ENCODE results near the gene PDIA2.
A peak's percentile ranks its signal among the peaks of the same experiment; 100 is the strongest.

The PDIA2 gene

GRCh38 chr16:245105-245504 is 37.9 kb upstream of the PDIA2 start:
- H3K9me3 ChIP-seq (ENCODE audit: control extremely low read depth in 1 of 5, control insufficient read depth in 4 of 5, insufficient read depth in 2 of 5, low read depth in 1 of 5, low read length in 4 of 5): no peaks in the 10 kb centered on the region
- ChIA-PET CTCF (interaction anchor here (1.0 kb wide), 1 partner anchor 8 kb away, joined by 3 read pairs; no protein-coding TSS in a partner anchor), POLR2A (no interaction called here)
- no peak overlapping the region for H3K4me3 ChIP-seq (ENCODE audit: control insufficient read depth in 1 of 7, extremely low read depth in 1 of 7, insufficient read depth in 4 of 7, low read depth in 2 of 7, low read length in 6 of 7)
- H3K27me3 ChIP-seq (replicated peaks in 2 of 5; ENCODE audit: control insufficient read depth in 4 of 5, insufficient read depth in 5 of 5, low read length in 4 of 5): no peaks in the 10 kb centered on the region
- peaks cover 2 to 7% (median 5%) of the 10 kb centered on the region in 4 experiments for H3K36me3 ChIP-seq (ENCODE audit: control insufficient read depth in 4 of 4, insufficient read depth in 4 of 4, low read length in 3 of 4)
- H3K4me1 ChIP-seq (ENCODE audit: control extremely low read depth in 1 of 4, control insufficient read depth in 4 of 4, insufficient read depth in 4 of 4, low read length in 3 of 4): peaks cover 2 to 12% (median 9%) of the 10 kb centered on the region in 4 experiments
- 96% methylated on average over 8 of the region's 9 CpGs for WGBS (ENCODE audit: insufficient coverage)
- no peak overlapping the region for H3K27ac ChIP-seq (ENCODE audit: insufficient read depth in 1 of 2, low read depth in 1 of 2, low read length in 2 of 2, poor library complexity in 1 of 2, severe bottlenecking in 2 of 2)
- DNase-seq: no peak

- no peak overlapping the region for H3K27ac ChIP-seq (ENCODE audit: insufficient read depth in 1 of 2, low read depth in 1 of 2, low read length in 2 of 2, poor library complexity in 1 of 2, severe bottlenecking in 2 of 2)
- ChIA-PET CTCF (interaction anchor here (0.6 to 1.3 kb wide), 3 partner anchors 12 to 314 kb away, joined by 3 to 7 read pairs (median 3); no protein-coding TSS in a partner anchor), POLR2A (interaction anchor here (0.6 kb wide), 1 partner anchor 332 kb away, joined by 4 read pairs; no protein-coding TSS in a partner anchor)
- peaks cover 0 to 15% (median 6%) of the 10 kb centered on the region in 4 experiments for H3K4me1 ChIP-seq (ENCODE audit: control extremely low read depth in 1 of 4, control insufficient read depth in 4 of 4, insufficient read depth in 4 of 4, low read length in 3 of 4)
- H3K36me3 ChIP-seq (ENCODE audit: control insufficient read depth in 4 of 4, insufficient read depth in 4 of 4, low read length in 3 of 4): peaks cover 0 to 13% (median 5%) of the 10 kb centered on the region in 4 experiments
- no peaks in the 10 kb centered on the region for H3K9me3 ChIP-seq (ENCODE audit: control extremely low read depth in 1 of 5, control insufficient read depth in 4 of 5, insufficient read depth in 2 of 5, low read depth in 1 of 5, low read length in 4 of 5)
- no peak overlapping the region for H3K4me3 ChIP-seq (ENCODE audit: control insufficient read depth in 1 of 7, extremely low read depth in 1 of 7, insufficient read depth in 4 of 7, low read depth in 2 of 7, low read length in 6 of 7)
- 96% methylated on average over 9 of the region's 12 CpGs for WGBS (ENCODE audit: insufficient coverage)
- DNase-seq: no peak
- H3K27me3 ChIP-seq (replicated peaks in 2 of 5; ENCODE audit: control insufficient read depth in 4 of 5, insufficient read depth in 5 of 5, low read length in 4 of 5): no peaks in the 10 kb centered on the region
Measured at GRCh38 chr16:247027-247426, 35.9 kb upstream of the PDIA2 start.

GRCh38 chr16:249431-249830 is 33.5 kb upstream of the PDIA2 start:
- POLR2A ChIA-PET: interaction anchor here (0.7 kb wide), 2 partner anchors 15 to 238 kb away, joined by 3 read pairs; partner anchors contain the start of gene FAM234A
- WGBS (ENCODE audit: insufficient coverage): 98% methylated on average over 11 of the region's 12 CpGs
- peaks cover 0 to 28% (median 22%) of the 10 kb centered on the region in 4 experiments for H3K4me1 ChIP-seq (ENCODE audit: control extremely low read depth in 1 of 4, control insufficient read depth in 4 of 4, insufficient read depth in 4 of 4, low read length in 3 of 4)
- CTCF ChIA-PET: interaction anchor here (2.5 kb wide), 1 partner anchor 14 kb away, joined by 7 read pairs; the partner anchor contains the start of gene FAM234A
- H3K27ac ChIP-seq (ENCODE audit: insufficient read depth in 1 of 2, low read depth in 1 of 2, low read length in 2 of 2, poor library complexity in 1 of 2, severe bottlenecking in 2 of 2): no peak overlapping the region
- H3K36me3 ChIP-seq (ENCODE audit: control insufficient read depth in 4 of 4, insufficient read depth in 4 of 4, low read length in 3 of 4): peaks cover 0 to 14% (median 8%) of the 10 kb centered on the region in 4 experiments
- no peaks in the 10 kb centered on the region for H3K27me3 ChIP-seq (replicated peaks in 2 of 5; ENCODE audit: control insufficient read depth in 4 of 5, insufficient read depth in 5 of 5, low read length in 4 of 5)
- no peak overlapping the region for H3K4me3 ChIP-seq (ENCODE audit: control insufficient read depth in 1 of 7, extremely low read depth in 1 of 7, insufficient read depth in 4 of 7, low read depth in 2 of 7, low read length in 6 of 7)
- DNase-seq: no peak
- no peaks in the 10 kb centered on the region for H3K9me3 ChIP-seq (ENCODE audit: control extremely low read depth in 1 of 5, control insufficient read depth in 4 of 5, insufficient read depth in 2 of 5, low read depth in 1 of 5, low read length in 4 of 5)

GRCh38 chr16:252366-253337 is 30.3 kb upstream of the PDIA2 start:
- H3K9me3 ChIP-seq (ENCODE audit: control extremely low read depth in 1 of 5, control insufficient read depth in 4 of 5, insufficient read depth in 2 of 5, low read depth in 1 of 5, low read length in 4 of 5): no peaks in the 10 kb centered on the region
- H3K4me1 ChIP-seq (ENCODE audit: control extremely low read depth in 1 of 4, control insufficient read depth in 4 of 4, insufficient read depth in 4 of 4, low read length in 3 of 4): peaks cover 0 to 26% (median 19%) of the 10 kb centered on the region in 4 experiments
- peak; percentile 36 to 82 (median 73) for DNase-seq
- H3K36me3 ChIP-seq (ENCODE audit: control insufficient read depth in 4 of 4, insufficient read depth in 4 of 4, low read length in 3 of 4): peaks cover 0 to 37% (median 15%) of the 10 kb centered on the region in 4 experiments
- ChIA-PET POLR2A (interaction anchor here (0.5 to 1.0 kb wide), 2 partner anchors 17 to 1375 kb away, joined by 3 read pairs; no protein-coding TSS in a partner anchor), CTCF (interaction anchor here (0.8 to 3.4 kb wide), 4 partner anchors 8 to 146 kb away, joined by 3 to 13 read pairs (median 4); partner anchors contain the start of gene FAM234A)
- H3K4me3 ChIP-seq (ENCODE audit: control insufficient read depth in 1 of 7, extremely low read depth in 1 of 7, insufficient read depth in 4 of 7, low read depth in 2 of 7, low read length in 6 of 7): peak overlapping the region in 6 of 7 experiments; percentile 23 to 77 (median 60)
- peak overlapping the region; percentile 79 to 80 for H3K27ac ChIP-seq (ENCODE audit: insufficient read depth in 1 of 2, low read depth in 1 of 2, low read length in 2 of 2, poor library complexity in 1 of 2, severe bottlenecking in 2 of 2)
- WGBS (ENCODE audit: insufficient coverage): 23% methylated on average over 18 of the region's 30 CpGs
- no peaks in the 10 kb centered on the region for H3K27me3 ChIP-seq (replicated peaks in 2 of 5; ENCODE audit: control insufficient read depth in 4 of 5, insufficient read depth in 5 of 5, low read length in 4 of 5)

GRCh38 chr16:253833-254232 is 29.1 kb upstream of the PDIA2 start:
- POLR2A ChIA-PET: interaction anchor here (0.5 to 1.1 kb wide), 2 partner anchors 19 to 28 kb away, joined by 3 read pairs; partner anchors contain the start of gene FAM234A
- Histone ChIP-seq H3K27ac (ENCODE audit: insufficient read depth in 1 of 2, low read depth in 1 of 2, low read length in 2 of 2, poor library complexity in 1 of 2, severe bottlenecking in 2 of 2) (no peak overlapping the region), H3K4me3 (ENCODE audit: control insufficient read depth in 1 of 7, extremely low read depth in 1 of 7, insufficient read depth in 4 of 7, low read depth in 2 of 7, low read length in 6 of 7) (no peak overlapping the region), H3K4me1 (ENCODE audit: control extremely low read depth in 1 of 4, control insufficient read depth in 4 of 4, insufficient read depth in 4 of 4, low read length in 3 of 4) (peaks cover 0 to 26% (median 19%) of the 10 kb centered on the region in 4 experiments), H3K36me3 (ENCODE audit: control insufficient read depth in 4 of 4, insufficient read depth in 4 of 4, low read length in 3 of 4) (peaks cover 0 to 37% (median 15%) of the 10 kb centered on the region in 4 experiments), H3K9me3 (ENCODE audit: control extremely low read depth in 1 of 5, control insufficient read depth in 4 of 5, insufficient read depth in 2 of 5, low read depth in 1 of 5, low read length in 4 of 5) (no peaks in the 10 kb centered on the region), H3K27me3 (replicated peaks in 2 of 5; ENCODE audit: control insufficient read depth in 4 of 5, insufficient read depth in 5 of 5, low read length in 4 of 5) (no peaks in the 10 kb centered on the region)
- CTCF ChIA-PET: interaction anchor here (1.0 to 3.4 kb wide), 3 partner anchors 10 to 19 kb away, joined by 3 to 13 read pairs (median 4); partner anchors contain the start of gene FAM234A
- 63% methylated on average over 5 of the region's 6 CpGs for WGBS (ENCODE audit: insufficient coverage)
- DNase-seq: peak in 1 of 3 donors; percentile 33

- no peak for DNase-seq
- no peaks in the 10 kb centered on the region for H3K9me3 ChIP-seq (ENCODE audit: control extremely low read depth in 1 of 5, control insufficient read depth in 4 of 5, insufficient read depth in 2 of 5, low read depth in 1 of 5, low read length in 4 of 5)
- peaks cover 0 to 38% (median 12%) of the 10 kb centered on the region in 4 experiments for H3K36me3 ChIP-seq (ENCODE audit: control insufficient read depth in 4 of 4, insufficient read depth in 4 of 4, low read length in 3 of 4)
- H3K4me3 ChIP-seq (ENCODE audit: control insufficient read depth in 1 of 7, extremely low read depth in 1 of 7, insufficient read depth in 4 of 7, low read depth in 2 of 7, low read length in 6 of 7): no peak overlapping the region
- H3K4me1 ChIP-seq (ENCODE audit: control extremely low read depth in 1 of 4, control insufficient read depth in 4 of 4, insufficient read depth in 4 of 4, low read length in 3 of 4): peaks cover 0 to 30% (median 20%) of the 10 kb centered on the region in 4 experiments
- H3K27ac ChIP-seq (ENCODE audit: insufficient read depth in 1 of 2, low read depth in 1 of 2, low read length in 2 of 2, poor library complexity in 1 of 2, severe bottlenecking in 2 of 2): no peak overlapping the region
- WGBS (ENCODE audit: insufficient coverage): 98% methylated on average over 25 of the region's 25 CpGs
- ChIA-PET POLR2A (interaction anchor here (0.5 to 1.1 kb wide), 2 partner anchors 20 to 29 kb away, joined by 3 read pairs; partner anchors contain the start of gene FAM234A), CTCF (interaction anchor here (1.0 to 3.4 kb wide), 3 partner anchors 9 to 20 kb away, joined by 3 to 13 read pairs (median 3); partner anchors contain the start of gene FAM234A)
- H3K27me3 ChIP-seq (replicated peaks in 2 of 5; ENCODE audit: control insufficient read depth in 4 of 5, insufficient read depth in 5 of 5, low read length in 4 of 5): no peaks in the 10 kb centered on the region
Measured at GRCh38 chr16:254461-254860, 28.5 kb upstream of the PDIA2 start.

Data from common myeloid progenitor, CD34-positive (primary cell).